Neural progenitor cell (in vitro differentiated cells): Measurements from ENCODE around the gene TEX35. TPM values are rescaled to one million over a fixed set of nuclear protein-coding genes. Genes with fewer than 3 reads are reported as not detected.
A peak's percentile ranks its signal among the peaks of the same experiment; 100 is the strongest.

Experiments used
- DNase-seq: peaks from one replicate; pipeline ENCODE4 v3.0.0-alpha.2; 2016; ENCODE audit warnings: low spot score
- H2AFZ ChIP-seq: fragments of 200-600 bp; sonication (generic); replicated peaks from 2 replicates; pipeline ENCODE4 v1.6.1; 2016; ENCODE audit warnings: antibody characterized with exemption
- H3F3A ChIP-seq: fragments of 200-600 bp; sonication (generic); 2 replicates; pipeline ENCODE4 v1.6.1; 2016; ENCODE audit warnings: antibody characterized with exemption, low read depth
- H3K27ac ChIP-seq: fragments of 200-600 bp; sonication (generic); 2 replicates; pipeline ENCODE4 v1.5.1; 2016; ENCODE audit warnings: mild to moderate bottlenecking
- H3K27me3 ChIP-seq: fragments of 200-600 bp; sonication (generic); 2 replicates; pipeline ENCODE4 v1.6.1; 2016; ENCODE audit warnings: mild to moderate bottlenecking, moderate library complexity
- H3K36me3 ChIP-seq: fragments of 200-600 bp; sonication (generic); 2 replicates; pipeline ENCODE4 v1.5.1; 2016
- H3K4me1 ChIP-seq: fragments of 200-600 bp; sonication (generic); 2 replicates; pipeline ENCODE4 v1.6.1; 2016; ENCODE audit warnings: mixed run types
- H3K4me2 ChIP-seq: fragments of 200-600 bp; sonication (generic); 2 replicates; pipeline ENCODE4 v1.6.1; 2016
- H3K4me3 ChIP-seq: fragments of 200-600 bp; sonication (generic); 2 replicates; pipeline ENCODE4 v1.5.1; 2016
- H3K79me2 ChIP-seq: fragments of 200-600 bp; sonication (generic); 2 replicates; pipeline ENCODE4 v1.6.1; 2016; ENCODE audit warnings: low read depth
- H3K9ac ChIP-seq: fragments of 200-600 bp; sonication (generic); 2 replicates; pipeline ENCODE4 v1.6.1; 2016
- H3K9me3 ChIP-seq: fragments of 200-600 bp; sonication (generic); 2 replicates; pipeline ENCODE4 v1.5.1; 2016; ENCODE audit warnings: low read depth
- H4K20me1 ChIP-seq: fragments of 200-600 bp; sonication (generic); 2 replicates; pipeline ENCODE4 v1.6.1; 2016; ENCODE audit warnings: low read depth
- H3K27ac Mint-ChIP-seq: 3 replicates; pipeline ENCODE4 v1.8.0; 2021; ENCODE audit warnings: mixed read lengths
- H3K27me3 Mint-ChIP-seq: 2 replicates; pipeline ENCODE4 v1.8.0; 2022; ENCODE audit warnings: low read depth, mild to moderate bottlenecking, inconsistent platforms, moderate library complexity, mixed read lengths; ENCODE audit not compliant: insufficient read depth
- H3K36me3 Mint-ChIP-seq: 3 replicates; pipeline ENCODE4 v1.8.0; 2021; ENCODE audit warnings: mixed read lengths
- H3K4me1 Mint-ChIP-seq: 3 replicates; pipeline ENCODE4 v1.8.0; 2021; ENCODE audit warnings: mixed read lengths
- H3K4me3 Mint-ChIP-seq: 3 replicates; pipeline ENCODE4 v1.8.0; 2021; ENCODE audit warnings: mild to moderate bottlenecking, moderate library complexity, mixed read lengths
- H3K9me3 Mint-ChIP-seq: 3 replicates; pipeline ENCODE4 v1.8.0; 2020; ENCODE audit warnings: mixed read lengths
- EZH2 ChIP-seq: fragments of 200-600 bp; sonication (generic); IDR thresholded peaks from 2 replicates; pipeline ENCODE4 v1.6.1; 2017; ENCODE audit warnings: antibody characterized with exemption, mild to moderate bottlenecking, moderate library complexity
- EZH2phosphoT487 ChIP-seq: fragments of 200-600 bp; sonication (generic); IDR thresholded peaks from 2 replicates; pipeline ENCODE4 v1.6.1; 2017; ENCODE audit warnings: antibody characterized with exemption
- total RNA-seq: library from RNA; depleted of rRNA; stranded (reverse); fragments of >200 nt; gene quantifications from 2 replicates; pipeline ENCODE4 v1.2.3, GENCODE V29; 2015; ENCODE audit warnings: low replicate concordance
- TF ChIP-seq, protein P1 (sequence below): fragments of 200-600 bp; sonication (generic); IDR thresholded peaks from 2 replicates; pipeline ENCODE4 v1.5.1; 2017; ENCODE audit warnings: antibody characterized with exemption, mild to moderate bottlenecking

The TEX35 gene
- total RNA-seq, 1 donor from 2014 or later, result not detected

DNA sequence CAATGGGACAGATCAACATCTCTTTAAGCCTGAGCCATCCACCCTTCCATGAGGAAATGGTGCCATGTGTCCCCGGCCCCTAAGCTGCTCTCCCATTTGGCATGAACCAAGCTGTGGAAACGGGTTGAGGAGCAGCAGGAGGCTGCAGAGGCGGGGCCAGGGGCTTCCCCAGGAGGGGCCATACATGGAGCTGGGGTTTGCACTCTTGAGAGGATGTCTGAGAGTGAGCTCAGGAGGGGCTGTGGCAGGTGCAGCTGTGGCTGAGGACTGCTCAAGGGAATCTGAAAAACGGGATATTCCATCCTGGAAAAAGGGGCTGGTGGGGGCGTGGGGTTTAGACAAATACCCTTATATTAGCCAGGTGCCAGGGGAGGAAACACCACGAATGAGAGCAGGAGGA is 9.1 kb upstream of the TEX35 start:
- peaks cover 3% of the 10 kb centered on the region for H3F3A ChIP-seq
- H3K9ac ChIP-seq, result no peak overlapping the region
- H3K79me2 ChIP-seq, result no peaks in the 10 kb centered on the region
- no peaks in the 10 kb centered on the region for H3K9me3 ChIP-seq
- no peak overlapping the region for H3K4me2 ChIP-seq
- H3K27me3 Mint-ChIP-seq, result peaks cover 7% of the 10 kb centered on the region
- H4K20me1 ChIP-seq, result no peaks in the 10 kb centered on the region
- H3K4me3 ChIP-seq, result no peak overlapping the region
- no peak overlapping the region for H2AFZ ChIP-seq
- H3K4me1 Mint-ChIP-seq, result no peaks in the 10 kb centered on the region
- no peak overlapping the region for H3K4me3 Mint-ChIP-seq
- H3K27me3 ChIP-seq, result no peaks in the 10 kb centered on the region
- no peaks in the 10 kb centered on the region for H3K9me3 Mint-ChIP-seq
- no peak overlapping the region for H3K27ac Mint-ChIP-seq
- H3K27ac ChIP-seq, result no peak overlapping the region
- no peaks in the 10 kb centered on the region for H3K36me3 ChIP-seq
- H3K36me3 Mint-ChIP-seq, result no peaks in the 10 kb centered on the region
- no peak for TF ChIP-seq EZH2
- TF ChIP-seq, protein P1, sequence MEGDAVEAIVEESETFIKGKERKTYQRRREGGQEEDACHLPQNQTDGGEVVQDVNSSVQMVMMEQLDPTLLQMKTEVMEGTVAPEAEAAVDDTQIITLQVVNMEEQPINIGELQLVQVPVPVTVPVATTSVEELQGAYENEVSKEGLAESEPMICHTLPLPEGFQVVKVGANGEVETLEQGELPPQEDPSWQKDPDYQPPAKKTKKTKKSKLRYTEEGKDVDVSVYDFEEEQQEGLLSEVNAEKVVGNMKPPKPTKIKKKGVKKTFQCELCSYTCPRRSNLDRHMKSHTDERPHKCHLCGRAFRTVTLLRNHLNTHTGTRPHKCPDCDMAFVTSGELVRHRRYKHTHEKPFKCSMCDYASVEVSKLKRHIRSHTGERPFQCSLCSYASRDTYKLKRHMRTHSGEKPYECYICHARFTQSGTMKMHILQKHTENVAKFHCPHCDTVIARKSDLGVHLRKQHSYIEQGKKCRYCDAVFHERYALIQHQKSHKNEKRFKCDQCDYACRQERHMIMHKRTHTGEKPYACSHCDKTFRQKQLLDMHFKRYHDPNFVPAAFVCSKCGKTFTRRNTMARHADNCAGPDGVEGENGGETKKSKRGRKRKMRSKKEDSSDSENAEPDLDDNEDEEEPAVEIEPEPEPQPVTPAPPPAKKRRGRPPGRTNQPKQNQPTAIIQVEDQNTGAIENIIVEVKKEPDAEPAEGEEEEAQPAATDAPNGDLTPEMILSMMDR, result no peak
- no peak for TF ChIP-seq EZH2phosphoT487
- DNase-seq, result no peak
- no peaks in the 10 kb centered on the region for H3K4me1 ChIP-seq

DNA sequence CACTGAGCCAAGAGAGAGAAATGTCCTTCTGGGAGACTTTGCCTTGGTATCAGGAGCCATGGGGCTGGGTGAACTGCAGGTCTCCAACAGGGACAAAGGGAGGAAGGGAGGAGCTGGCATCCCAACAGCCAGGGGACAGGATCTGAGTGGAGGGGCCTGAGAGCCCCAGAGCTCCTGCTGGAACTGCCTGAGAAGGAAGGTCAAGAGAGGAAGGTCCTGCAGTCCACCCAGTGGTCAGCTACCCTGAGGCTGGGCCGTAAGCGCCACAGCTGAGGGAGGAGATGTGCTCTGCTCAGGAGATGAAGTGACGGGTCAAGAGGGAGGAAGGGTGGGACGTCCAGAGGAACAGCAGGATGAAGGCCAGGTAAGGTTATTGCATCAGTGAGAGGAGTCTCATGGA is 8.6 kb upstream of the TEX35 start:
- Mint-ChIP-seq H3K27ac (peak overlapping the region; percentile 74), H3K36me3 (no peaks in the 10 kb centered on the region), H3K4me1 (no peaks in the 10 kb centered on the region), H3K9me3 (no peaks in the 10 kb centered on the region), H3K27me3 (peaks cover 7% of the 10 kb centered on the region), H3K4me3 (no peak overlapping the region)
- H3K9me3 ChIP-seq, result no peaks in the 10 kb centered on the region
- no peaks in the 10 kb centered on the region for H3K79me2 ChIP-seq
- H4K20me1 ChIP-seq, result no peaks in the 10 kb centered on the region
- TF ChIP-seq, protein P1, result no peak
- TF ChIP-seq EZH2 (no peak), EZH2phosphoT487 (no peak)
- peaks cover 3% of the 10 kb centered on the region for H3F3A ChIP-seq
- H2AFZ ChIP-seq, result no peak overlapping the region
- no peak for DNase-seq
- no peak overlapping the region for H3K27ac ChIP-seq
- no peaks in the 10 kb centered on the region for H3K27me3 ChIP-seq
- no peaks in the 10 kb centered on the region for H3K36me3 ChIP-seq
- H3K4me2 ChIP-seq, result no peak overlapping the region
- no peak overlapping the region for H3K9ac ChIP-seq
- H3K4me3 ChIP-seq, result no peak overlapping the region
- no peaks in the 10 kb centered on the region for H3K4me1 ChIP-seq

DNA sequence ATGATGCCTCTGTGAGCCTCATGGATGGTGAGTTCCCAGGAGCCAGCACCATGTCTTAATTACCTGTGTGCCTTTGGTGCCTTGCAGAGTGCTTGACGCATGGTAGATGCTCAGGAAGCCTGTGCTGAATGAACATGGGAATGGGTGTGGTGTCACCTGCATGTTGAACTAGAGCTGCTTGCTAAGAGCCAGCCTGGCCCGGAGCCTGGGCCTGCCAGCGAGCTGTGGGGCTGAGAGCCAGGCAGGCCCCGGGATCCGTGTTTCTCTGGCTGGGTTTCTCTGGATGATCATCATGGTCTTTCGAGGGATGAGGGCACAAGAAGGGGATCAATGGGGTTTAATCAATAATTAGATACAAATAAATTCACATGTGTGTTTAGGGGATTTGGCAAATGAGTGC is 6.7 kb upstream of the TEX35 start:
- Histone ChIP-seq H3K4me3 (no peak overlapping the region), H2AFZ (no peak overlapping the region), H3K4me1 (no peaks in the 10 kb centered on the region), H3K27me3 (no peaks in the 10 kb centered on the region), H3F3A (peaks cover 3% of the 10 kb centered on the region), H3K4me2 (no peak overlapping the region), H3K79me2 (no peaks in the 10 kb centered on the region), H4K20me1 (no peaks in the 10 kb centered on the region), H3K9ac (no peak overlapping the region), H3K9me3 (no peaks in the 10 kb centered on the region), H3K36me3 (no peaks in the 10 kb centered on the region), H3K27ac (no peak overlapping the region)
- Mint-ChIP-seq H3K27me3 (peaks cover 9% of the 10 kb centered on the region), H3K9me3 (no peaks in the 10 kb centered on the region), H3K36me3 (no peaks in the 10 kb centered on the region), H3K4me3 (no peak overlapping the region), H3K27ac (no peak overlapping the region), H3K4me1 (no peaks in the 10 kb centered on the region)
- TF ChIP-seq, protein P1, result no peak
- TF ChIP-seq EZH2phosphoT487, result no peak
- no peak for TF ChIP-seq EZH2
- no peak for DNase-seq
